ENCODE results near the gene PRDM16.

Gene PRDM16

DNA sequence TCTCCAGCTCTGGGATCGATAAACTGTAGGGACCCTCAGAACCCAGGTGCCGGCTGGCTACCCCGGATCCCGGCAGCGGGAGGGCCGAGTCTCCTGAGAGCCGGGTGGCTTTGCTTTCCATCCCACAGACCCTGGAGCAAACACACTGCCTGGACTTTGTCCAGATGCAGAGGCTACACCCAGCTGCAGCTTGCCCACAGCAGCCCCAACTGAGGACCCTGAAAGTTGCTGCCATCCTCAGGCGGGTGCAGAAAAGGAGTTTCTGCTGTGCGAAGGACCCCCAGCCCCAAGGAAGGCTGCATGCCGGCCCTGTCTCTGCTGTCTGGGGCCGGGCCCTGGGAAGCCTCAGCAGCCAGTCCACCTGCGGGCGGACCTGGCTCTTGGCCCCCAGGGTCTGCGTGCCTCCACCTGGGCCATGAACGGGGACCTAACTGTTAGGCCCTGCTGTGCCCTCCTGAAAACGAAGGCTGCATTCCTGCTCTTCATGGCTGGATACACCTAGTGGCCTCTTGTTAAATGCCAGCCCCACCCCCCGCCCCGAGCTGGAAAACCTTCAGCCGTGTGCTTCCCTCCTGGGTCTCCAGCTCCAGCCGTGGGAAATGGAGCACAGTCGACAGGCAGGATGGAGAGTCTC, 287.9 kb downstream of the PRDM16 start (continued):
- no peak for TF ChIP-seq ZNF624 (tag by site-specific recombination; IDR thresholded peaks at IDR 0.05)
- no peak for TF ChIP-seq ZNF660 (tag by site-specific recombination; IDR thresholded peaks at IDR 0.05)
- TF ChIP-seq ZNF133 (tag by site-specific recombination; IDR thresholded peaks at IDR 0.05), result no peak
- TF ChIP-seq ZBTB20 (tag by site-specific recombination; IDR thresholded peaks at IDR 0.05), result no peak
- no peak for TF ChIP-seq ZNF514 (tag by site-specific recombination; IDR thresholded peaks at IDR 0.05)
- TF ChIP-seq ZNF266 (tag by site-specific recombination; IDR thresholded peaks at IDR 0.05; ENCODE audit: low read depth), result no peak
- TF ChIP-seq, protein P1, sequence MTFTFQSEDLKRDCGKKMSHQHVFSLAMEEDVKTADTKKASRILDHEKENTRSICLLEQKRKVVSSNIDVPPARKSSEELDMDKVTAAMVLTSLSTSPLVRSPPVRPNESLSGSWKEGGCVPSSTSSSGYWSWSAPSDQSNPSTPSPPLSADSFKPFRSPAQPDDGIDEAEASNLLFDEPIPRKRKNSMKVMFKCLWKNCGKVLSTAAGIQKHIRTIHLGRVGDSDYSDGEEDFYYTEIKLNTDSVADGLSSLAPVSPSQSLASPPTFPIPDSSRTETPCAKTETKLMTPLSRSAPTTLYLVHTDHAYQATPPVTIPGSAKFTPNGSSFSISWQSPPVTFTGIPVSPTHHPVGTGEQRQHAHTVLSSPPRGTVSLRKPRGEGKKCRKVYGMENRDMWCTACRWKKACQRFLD (tag by site-specific recombination; IDR thresholded peaks at IDR 0.05), result no peak

DNA sequence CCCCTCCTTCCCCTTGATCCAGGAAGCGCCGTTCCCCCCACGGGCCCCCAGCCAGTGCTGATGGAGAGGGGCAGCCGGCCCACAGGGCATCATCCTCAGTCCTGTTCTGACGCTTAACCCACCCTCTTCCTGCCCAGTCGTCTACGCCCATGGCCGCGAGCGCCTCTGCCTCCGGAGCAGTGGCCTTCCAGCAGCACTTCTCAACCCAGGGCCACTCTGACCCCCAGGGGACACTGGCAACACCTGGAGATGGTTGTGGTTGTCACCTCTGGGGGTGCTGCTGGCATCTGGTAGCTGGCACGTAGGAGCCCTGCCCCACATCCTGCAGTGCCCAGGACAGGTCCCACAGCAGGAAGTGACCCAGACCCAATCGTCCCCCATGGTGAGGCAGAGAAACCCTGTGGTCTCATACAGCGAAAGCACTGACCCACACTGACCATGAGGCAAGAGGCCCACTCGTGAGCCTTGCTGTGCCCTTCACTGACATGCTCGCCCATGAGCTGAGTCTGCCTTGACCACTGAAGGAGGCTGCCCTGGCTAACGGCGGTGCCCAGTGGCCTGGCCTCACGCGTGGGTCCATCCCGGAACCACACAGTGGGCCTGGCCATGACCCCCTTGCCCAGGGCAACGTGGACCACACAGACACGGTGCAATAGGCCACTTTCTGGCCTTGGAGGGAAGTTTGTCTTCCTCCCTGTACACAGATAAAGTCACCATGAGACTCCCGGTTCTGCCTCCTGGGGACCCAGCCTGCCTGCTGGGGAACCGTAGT, 288.7 kb downstream of the PRDM16 start:
- POLR2A ChIA-PET, result no interaction called here
- CTCF ChIA-PET, result interaction anchor here (1.1 to 1.2 kb wide), 2 partner anchors 9 to 17 kb away, joined by 3 to 7 read pairs; no protein-coding TSS in a partner anchor
- peaks cover 8% of the 10 kb centered on the region for H3K4me1 ChIP-seq (ENCODE audit: control insufficient read depth, insufficient read depth, low read length)

DNA sequence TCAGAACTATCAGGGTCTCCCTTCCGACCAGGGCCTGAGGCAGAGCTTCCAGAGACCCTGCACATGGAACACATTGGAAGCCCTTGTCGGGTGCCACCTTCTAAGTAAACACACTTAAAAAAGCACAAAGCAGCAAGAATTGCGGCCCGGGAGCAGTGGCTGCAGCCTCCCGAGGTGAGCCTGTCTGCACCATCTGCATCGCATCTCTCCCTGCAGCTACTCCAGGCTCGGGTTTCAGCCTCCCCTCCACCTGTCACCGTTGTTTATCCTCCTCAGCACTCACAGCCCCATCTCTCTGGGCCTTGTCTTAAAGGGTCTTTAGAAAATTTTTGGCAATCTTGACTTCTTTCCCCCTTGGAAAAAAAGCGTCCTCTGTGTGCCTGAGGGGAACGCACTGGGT, 290.3 kb downstream of the PRDM16 start:
- no peak overlapping the region for H3K27ac ChIP-seq (ENCODE audit: extremely low read depth, low read depth, low read length)
- H3K9me3 ChIP-seq (ENCODE audit: control insufficient read depth, insufficient read depth, low read depth, low read length), result no peaks in the 10 kb centered on the region
- POLR2A ChIA-PET, result no interaction called here
- TF ChIP-seq, protein P2, sequence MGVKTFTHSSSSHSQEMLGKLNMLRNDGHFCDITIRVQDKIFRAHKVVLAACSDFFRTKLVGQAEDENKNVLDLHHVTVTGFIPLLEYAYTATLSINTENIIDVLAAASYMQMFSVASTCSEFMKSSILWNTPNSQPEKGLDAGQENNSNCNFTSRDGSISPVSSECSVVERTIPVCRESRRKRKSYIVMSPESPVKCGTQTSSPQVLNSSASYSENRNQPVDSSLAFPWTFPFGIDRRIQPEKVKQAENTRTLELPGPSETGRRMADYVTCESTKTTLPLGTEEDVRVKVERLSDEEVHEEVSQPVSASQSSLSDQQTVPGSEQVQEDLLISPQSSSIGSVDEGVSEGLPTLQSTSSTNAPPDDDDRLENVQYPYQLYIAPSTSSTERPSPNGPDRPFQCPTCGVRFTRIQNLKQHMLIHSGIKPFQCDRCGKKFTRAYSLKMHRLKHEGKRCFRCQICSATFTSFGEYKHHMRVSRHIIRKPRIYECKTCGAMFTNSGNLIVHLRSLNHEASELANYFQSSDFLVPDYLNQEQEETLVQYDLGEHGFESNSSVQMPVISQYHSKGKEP (tag by site-specific recombination; IDR thresholded peaks at IDR 0.05), result peak; percentile 97
- TF ChIP-seq ZNF670 (tag by site-specific recombination; IDR thresholded peaks at IDR 0.05; ENCODE audit: low read depth) (no peak), GLI2 (tag by site-specific recombination; IDR thresholded peaks at IDR 0.05; ENCODE audit: borderline replicate concordance, low read depth) (no peak), ZNF24 (tag by site-specific recombination; IDR thresholded peaks at IDR 0.05) (no peak), EGR2 (tag by site-specific recombination; IDR thresholded peaks at IDR 0.05; ENCODE audit: low read depth) (no peak), PRDM1 (tag by site-specific recombination; IDR thresholded peaks at IDR 0.05) (no peak), ZNF548 (tag by site-specific recombination; IDR thresholded peaks at IDR 0.05) (peak; percentile 91), ZNF571 (tag by site-specific recombination; IDR thresholded peaks at IDR 0.05) (no peak), OSR2 (tag by site-specific recombination; IDR thresholded peaks at IDR 0.05) (peak; percentile 22; the same call in 1 of the 2 replicates), ZNF677 (tag by site-specific recombination; IDR thresholded peaks at IDR 0.05) (no peak), ZNF830 (tag by site-specific recombination; IDR thresholded peaks at IDR 0.05; ENCODE audit: low read depth) (no peak), TCF7L2 (IDR thresholded peaks at IDR 0.05; ENCODE audit: borderline replicate concordance, low read depth, low read length) (no peak)
- TF ChIP-seq, protein P3, sequence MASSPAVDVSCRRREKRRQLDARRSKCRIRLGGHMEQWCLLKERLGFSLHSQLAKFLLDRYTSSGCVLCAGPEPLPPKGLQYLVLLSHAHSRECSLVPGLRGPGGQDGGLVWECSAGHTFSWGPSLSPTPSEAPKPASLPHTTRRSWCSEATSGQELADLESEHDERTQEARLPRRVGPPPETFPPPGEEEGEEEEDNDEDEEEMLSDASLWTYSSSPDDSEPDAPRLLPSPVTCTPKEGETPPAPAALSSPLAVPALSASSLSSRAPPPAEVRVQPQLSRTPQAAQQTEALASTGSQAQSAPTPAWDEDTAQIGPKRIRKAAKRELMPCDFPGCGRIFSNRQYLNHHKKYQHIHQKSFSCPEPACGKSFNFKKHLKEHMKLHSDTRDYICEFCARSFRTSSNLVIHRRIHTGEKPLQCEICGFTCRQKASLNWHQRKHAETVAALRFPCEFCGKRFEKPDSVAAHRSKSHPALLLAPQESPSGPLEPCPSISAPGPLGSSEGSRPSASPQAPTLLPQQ (tag by site-specific recombination; IDR thresholded peaks at IDR 0.05), result no peak
- TF ChIP-seq, protein P4, sequence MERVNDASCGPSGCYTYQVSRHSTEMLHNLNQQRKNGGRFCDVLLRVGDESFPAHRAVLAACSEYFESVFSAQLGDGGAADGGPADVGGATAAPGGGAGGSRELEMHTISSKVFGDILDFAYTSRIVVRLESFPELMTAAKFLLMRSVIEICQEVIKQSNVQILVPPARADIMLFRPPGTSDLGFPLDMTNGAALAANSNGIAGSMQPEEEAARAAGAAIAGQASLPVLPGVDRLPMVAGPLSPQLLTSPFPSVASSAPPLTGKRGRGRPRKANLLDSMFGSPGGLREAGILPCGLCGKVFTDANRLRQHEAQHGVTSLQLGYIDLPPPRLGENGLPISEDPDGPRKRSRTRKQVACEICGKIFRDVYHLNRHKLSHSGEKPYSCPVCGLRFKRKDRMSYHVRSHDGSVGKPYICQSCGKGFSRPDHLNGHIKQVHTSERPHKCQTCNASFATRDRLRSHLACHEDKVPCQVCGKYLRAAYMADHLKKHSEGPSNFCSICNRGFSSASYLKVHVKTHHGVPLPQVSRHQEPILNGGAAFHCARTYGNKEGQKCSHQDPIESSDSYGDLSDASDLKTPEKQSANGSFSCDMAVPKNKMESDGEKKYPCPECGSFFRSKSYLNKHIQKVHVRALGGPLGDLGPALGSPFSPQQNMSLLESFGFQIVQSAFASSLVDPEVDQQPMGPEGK (tag by site-specific recombination; IDR thresholded peaks at IDR 0.05), result no peak
- no peak overlapping the region for H3K4me3 ChIP-seq (ENCODE audit: low read depth, low read length)
- no peaks in the 10 kb centered on the region for H3K36me3 ChIP-seq (ENCODE audit: control insufficient read depth in 2 of 2, insufficient read depth in 1 of 2, low read length in 2 of 2)
- no peaks in the 10 kb centered on the region; the same call in 1 of the 2 replicates for H3K4me1 ChIP-seq (ENCODE audit: control insufficient read depth, insufficient read depth, low read length)
- CTCF ChIA-PET, result interaction anchor here (0.9 kb wide), 1 partner anchor 9 kb away, joined by 3 read pairs; no protein-coding TSS in a partner anchor

More for the DNA sequence above, 288.7 kb downstream of the PRDM16 start:
- Histone ChIP-seq H3K27ac (ENCODE audit: extremely low read depth, low read depth, low read length) (no peak overlapping the region), H3K36me3 (ENCODE audit: control insufficient read depth in 2 of 2, insufficient read depth in 1 of 2, low read length in 2 of 2) (no peaks in the 10 kb centered on the region), H3K9me3 (ENCODE audit: control insufficient read depth, insufficient read depth, low read depth, low read length) (no peaks in the 10 kb centered on the region), H3K4me3 (ENCODE audit: low read depth, low read length) (no peak overlapping the region)
- TF ChIP-seq SCRT2 (tag by site-specific recombination; IDR thresholded peaks at IDR 0.05) (no peak), ZFP41 (tag by site-specific recombination; IDR thresholded peaks at IDR 0.05; ENCODE audit: borderline replicate concordance) (no peak), GLIS2 (tag by site-specific recombination; IDR thresholded peaks at IDR 0.05) (peak; percentile 34; the same call in 1 of the 2 replicates), ZNF558 (tag by site-specific recombination; IDR thresholded peaks at IDR 0.05) (no peak), KLF16 (tag by site-specific recombination; IDR thresholded peaks at IDR 0.05) (no peak)
